Panc1 (cell line): ENCODE data around the gene FPGT. TPM values are rescaled to one million over a fixed set of nuclear protein-coding genes. Genes with fewer than 3 reads are reported as not detected.

Source experiments
- ATAC-seq: fragments of 200-7000 bp; cut with Tn5 transposase; 2 replicates; pipeline ENCODE4 v1.9.1; 2020; ENCODE audit warnings: mild to moderate bottlenecking, moderate library complexity
- BruUV-seq: library from RNA; stranded (reverse); fragments of 400-500 nt; replicated peaks from 2 replicates; lab custom pipeline; 2021; lab: Mats Ljungman, UMichigan
- CTCF ChIA-PET: fragments of 300-600 bp; sonication (Branson Sonifier 250); formaldehyde crosslinking; loops from one replicate; lab custom pipeline; 2022; ENCODE audit warnings: antibody characterized with exemption; lab: Charles Lee
- POLR2A ChIA-PET: fragments of 300-600 bp; sonication (Branson Sonifier 250); formaldehyde crosslinking; loops from one replicate; lab custom pipeline; 2022; ENCODE audit warnings: antibody characterized with exemption; lab: Charles Lee
- DNase-seq: peaks from one replicate; pipeline ENCODE4 v3.0.0-alpha.2; 2010; ENCODE audit warnings: low read depth, low spot score
- H3K27ac ChIP-seq: 2 replicates; pipeline ENCODE4 v1.5.1; 2011; ENCODE audit warnings: mild to moderate bottlenecking, low read length, inconsistent platforms
- H3K27me3 ChIP-seq: fragments of 200-500 bp; sonication (Bioruptor generic); 2 replicates; pipeline ENCODE4 v1.6.0; 2014; ENCODE audit warnings: low read length, inconsistent platforms; ENCODE audit not compliant: control insufficient read depth, insufficient read depth
- H3K36me3 ChIP-seq: fragments of 200-500 bp; sonication (Bioruptor generic); 2 replicates; pipeline ENCODE4 v1.5.1; 2014; ENCODE audit warnings: inconsistent platforms, mild to moderate bottlenecking, low read length, moderate library complexity; ENCODE audit not compliant: control insufficient read depth, insufficient read depth
- H3K4me1 ChIP-seq: 2 replicates; pipeline ENCODE4 v1.5.1; 2011; ENCODE audit warnings: inconsistent platforms, mild to moderate bottlenecking, low read length, moderate library complexity; ENCODE audit not compliant: control insufficient read depth, insufficient read depth
- H3K4me3 ChIP-seq, 2 experiments: 2 replicates each; pipeline ENCODE4 v1.5.1; 2011 to 2012; ENCODE audit warnings: low read depth in 2 of 2, low read length in 2 of 2, mild to moderate bottlenecking in 2 of 2, inconsistent platforms in 1 of 2, moderate library complexity in 1 of 2
- H3K9me3 ChIP-seq: fragments of 200-500 bp; sonication (Bioruptor generic); 2 replicates; pipeline ENCODE4 v1.5.1; 2014; ENCODE audit warnings: low read depth, mild to moderate bottlenecking, inconsistent platforms, low read length, moderate library complexity; ENCODE audit not compliant: control insufficient read depth, insufficient read depth
- CTCF ChIP-seq: fragments of 450-650 bp; IDR thresholded peaks from 2 replicates; pipeline ENCODE4 v1.5.1; 2017; ENCODE audit warnings: mild to moderate bottlenecking
- POLR2AphosphoS5 ChIP-seq: IDR thresholded peaks from 2 replicates; pipeline ENCODE4 v1.6.1; 2012; ENCODE audit warnings: mild to moderate bottlenecking, low read depth, low read length, moderate library complexity
- REST ChIP-seq, 2 experiments: IDR thresholded peaks; 2 replicates each; pipeline ENCODE4 v1.6.1; 2011 to 2012; ENCODE audit warnings: low read depth in 2 of 2, control low read depth in 1 of 2, low read length in 1 of 2, mild to moderate bottlenecking in 1 of 2, moderate library complexity in 1 of 2; ENCODE audit not compliant: insufficient read depth in 1 of 2
- SIN3A ChIP-seq: IDR thresholded peaks from 2 replicates; pipeline ENCODE4 v1.6.1; 2012; ENCODE audit warnings: low read depth, mild to moderate bottlenecking, low read length, moderate library complexity, borderline replicate concordance; ENCODE audit not compliant: insufficient read depth
- TCF7L2 ChIP-seq: IDR thresholded peaks from 2 replicates; pipeline ENCODE4 v1.6.1; 2011; ENCODE audit warnings: mild to moderate bottlenecking, low read depth, low read length, inconsistent platforms
- in situ Hi-C: cut with HindIII; loops from 2 replicates; pipeline ENCODE4 v1.10.0; 2016; ENCODE audit warnings: low sequenced_read_pairs, low pct_unique_long_range_greater_than_20kb
- intact Hi-C: fragments of 100-400 bp; cut with micrococcal nuclease; formaldehyde crosslinking; loops from one replicate; pipeline ENCODE4 v1.10.0; 2022; ENCODE audit not compliant: unreplicated experiment
- total RNA-seq: library from RNA; stranded (reverse); gene quantifications from one replicate; pipeline ENCODE4 v1.2.1, GENCODE V29; 2021; ENCODE audit not compliant: unreplicated experiment

Gene FPGT
- total RNA-seq, 1 experiment from 2014 or later: 12.9 TPM

GRCh38 chr1:74180490-74180889 lies 17.6 kb upstream of the FPGT start:
- in situ Hi-C loops (no loop called here), intact Hi-C loops (no loop called here)
- Histone ChIP-seq H3K9me3 (no peaks in the 10 kb centered on the region), H3K27ac (no peak overlapping the region), H3K27me3 (no peaks in the 10 kb centered on the region), H3K36me3 (no peaks in the 10 kb centered on the region), H3K4me1 (no peaks in the 10 kb centered on the region), H3K4me3 (no peak overlapping the region)
- ChIA-PET CTCF (no interaction called here), POLR2A (no interaction called here)
- no TSS peak for BruUV-seq
- ATAC-seq: no peak
- DNase-seq: no peak
- TF ChIP-seq POLR2AphosphoS5 (no peak), REST (IDR thresholded peaks at IDR 0.05; ENCODE audit: insufficient read depth in 1 of 2, low read depth in 2 of 2, low read length in 1 of 2) (no peak)

GRCh38 chr1:74193908-74194307 lies 4.1 kb upstream of the FPGT start:
- no TSS peak for BruUV-seq
- in situ Hi-C loops: no loop called here
- CTCF ChIA-PET: no interaction called here

More at GRCh38 chr1:74193908-74194307, 4.1 kb upstream of the FPGT start:
- Histone ChIP-seq H3K36me3 (no peaks in the 10 kb centered on the region; the same call in 1 of the 2 replicates), H3K9me3 (no peaks in the 10 kb centered on the region), H3K4me3 (no peak overlapping the region), H3K27ac (no peak overlapping the region), H3K4me1 (peaks cover 3% of the 10 kb centered on the region; the same call in 1 of the 2 replicates), H3K27me3 (no peaks in the 10 kb centered on the region)
- DNase-seq (no peak), ATAC-seq (no peak)
- POLR2A ChIA-PET: no interaction called here
- intact Hi-C loops: no loop called here
- TF ChIP-seq CTCF (no peak), POLR2AphosphoS5 (no peak), SIN3A (no peak), REST (IDR thresholded peaks at IDR 0.05; ENCODE audit: insufficient read depth in 1 of 2, low read depth in 2 of 2, low read length in 1 of 2) (no peak), TCF7L2 (no peak)
